Keratinocyte (primary cell): ENCODE measurements around the gene SUGCT. TPM values are rescaled to one million over a fixed set of nuclear protein-coding genes. Genes with fewer than 3 reads are reported as not detected.

Experiments used
- DNase-seq: peaks from one replicate; pipeline ENCODE4 v3.0.0-alpha.2; 2011; ENCODE audit warnings: low read depth, missing footprints, low spot score
- FAIRE-seq: peaks from 2 replicates; lab custom pipeline; 2011; peaks lifted over from hg19 to GRCh38; lab: Jason Lieb, UNC
- H2AFZ ChIP-seq: 2 replicates; pipeline ENCODE4 v1.6.0; 2012; ENCODE audit warnings: low read length, control low read depth, inconsistent platforms; ENCODE audit not compliant: control insufficient read depth
- H3K27ac ChIP-seq: 2 replicates; pipeline ENCODE4 v1.5.1; 2011; ENCODE audit warnings: low read length; ENCODE audit not compliant: control insufficient read depth, insufficient read depth
- H3K27me3 ChIP-seq: 3 replicates; pipeline ENCODE4 v1.6.0; 2011; ENCODE audit warnings: low read length; ENCODE audit not compliant: control insufficient read depth, insufficient read depth; ENCODE audit errors: extremely low read depth
- H3K36me3 ChIP-seq, 2 experiments: 2 replicates in 1 of 2; 3 replicates in 1 of 2; pipeline ENCODE4 v1.5.1; 2011; ENCODE audit warnings: low read length in 2 of 2, mild to moderate bottlenecking in 1 of 2; ENCODE audit not compliant: control insufficient read depth in 2 of 2, insufficient read depth in 2 of 2; ENCODE audit errors: extremely low read depth in 1 of 2
- H3K4me1 ChIP-seq: 3 replicates; pipeline ENCODE4 v1.5.1; 2011; ENCODE audit warnings: low read length; ENCODE audit not compliant: control insufficient read depth, insufficient read depth; ENCODE audit errors: extremely low read depth
- H3K4me2 ChIP-seq: 3 replicates; pipeline ENCODE4 v1.6.0; 2011; ENCODE audit warnings: low read depth, low read length; ENCODE audit not compliant: control insufficient read depth, insufficient read depth; ENCODE audit errors: extremely low read depth
- H3K4me3 ChIP-seq, 3 experiments: fragments of 200-600 bp in 1 of 3; sonication (generic) in 1 of 3; 2 replicates in 2 of 3; 3 replicates in 1 of 3; pipeline ENCODE4 v1.5.1; 2011 to 2016; ENCODE audit warnings: low read length in 3 of 3, mild to moderate bottlenecking in 3 of 3, control low read depth in 2 of 3, inconsistent platforms in 1 of 3, low read depth in 1 of 3, mixed read lengths in 1 of 3, mixed run types in 1 of 3, moderate library complexity in 1 of 3; ENCODE audit not compliant: control insufficient read depth in 2 of 3, insufficient read depth in 2 of 3; ENCODE audit errors: extremely low read depth in 1 of 3
- H3K79me2 ChIP-seq: 2 replicates; pipeline ENCODE4 v1.6.0; 2012; ENCODE audit warnings: low read length; ENCODE audit not compliant: control insufficient read depth, insufficient read depth
- H3K9ac ChIP-seq: 3 replicates; pipeline ENCODE4 v1.6.0; 2011; ENCODE audit warnings: low read length; ENCODE audit not compliant: control insufficient read depth, insufficient read depth; ENCODE audit errors: extremely low read depth
- H3K9me1 ChIP-seq: 3 replicates; pipeline ENCODE4 v1.6.0; 2011; ENCODE audit warnings: low read length; ENCODE audit not compliant: control insufficient read depth, insufficient read depth; ENCODE audit errors: extremely low read depth
- H3K9me3 ChIP-seq: 2 replicates; pipeline ENCODE4 v1.5.1; 2012; ENCODE audit warnings: low read depth, low read length; ENCODE audit not compliant: control insufficient read depth
- H4K20me1 ChIP-seq: 3 replicates; pipeline ENCODE4 v1.6.0; 2011; ENCODE audit warnings: low read length; ENCODE audit not compliant: control insufficient read depth, insufficient read depth; ENCODE audit errors: extremely low read depth
- EZH2 ChIP-seq: IDR thresholded peaks from one replicate; pipeline ENCODE4 v1.6.1; 2012; ENCODE audit warnings: inconsistent platforms, mild to moderate bottlenecking, low read length, moderate library complexity
- dilution Hi-C: fragments of 300-500 bp; cut with MboI; formaldehyde crosslinking; loops from one replicate; pipeline ENCODE4 v1.7.0; 2020; ENCODE audit warnings: low sequenced_read_pairs; ENCODE audit not compliant: extremely low pct_ligation_motif_present
- polyA plus RNA-seq, 5 experiments: library from polyadenylated mRNA; depleted of rRNA in 3 of 5; stranded (reverse) in 3 of 5; stranded (forward) in 1 of 5; unstranded in 1 of 5; fragments of >200 nt; gene quantifications; 1 replicate in 1 of 5; 2 replicates in 3 of 5; 3 replicates in 1 of 5; pipeline versions ENCODE4 v1.2.1 to v1.2.3, GENCODE V29; 2011 to 2012; ENCODE audit warnings: missing spikeins in 2 of 5, low read depth in 1 of 5, low replicate concordance in 1 of 5
- TF ChIP-seq, protein P1 (sequence below), 3 experiments: IDR thresholded peaks in 1 of 3; conservative IDR thresholded peaks in 1 of 3; optimal IDR thresholded peaks in 1 of 3; 2 replicates in 2 of 3; 3 replicates in 1 of 3; pipeline versions ENCODE3 to v1.5.1; 2011; ENCODE audit warnings: low read length in 3 of 3, mild to moderate bottlenecking in 3 of 3, moderate library complexity in 2 of 3, control low read depth in 1 of 3, inconsistent platforms in 1 of 3; ENCODE audit not compliant: insufficient read depth in 2 of 3; ENCODE audit errors: extremely low read depth in 1 of 3

The SUGCT gene
- polyA plus RNA-seq, 1 donor (not counting 4 experiments of a cell fraction or from before 2014, with no cell fraction given), result 134 TPM

DNA sequence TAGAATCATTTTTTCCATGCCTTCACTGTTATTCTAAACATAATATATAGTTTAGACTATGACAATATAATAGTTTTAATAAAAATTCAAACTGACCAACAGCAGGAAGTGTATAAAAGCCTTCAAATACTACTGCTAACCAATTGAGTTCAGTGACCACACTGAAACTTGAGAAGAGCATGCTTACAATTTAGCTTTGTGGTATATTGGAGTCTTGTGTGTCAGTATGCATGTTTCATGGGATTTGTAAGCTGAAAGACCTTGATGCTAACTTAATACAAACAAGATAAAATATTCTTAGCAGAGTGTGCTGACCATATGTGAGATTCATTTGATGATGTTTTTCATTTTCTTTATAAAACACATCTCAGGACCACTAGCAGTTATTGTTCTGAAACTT is 395.5 kb downstream of the SUGCT start:
- H3K9me3 ChIP-seq, result no peaks in the 10 kb centered on the region
- FAIRE-seq (no peak), DNase-seq (no peak)
- H3K27me3 ChIP-seq, result no peaks in the 10 kb centered on the region
- H3K4me3 ChIP-seq, result no peak overlapping the region
- no peaks in the 10 kb centered on the region for H3K79me2 ChIP-seq
- no peak overlapping the region for H2AFZ ChIP-seq
- H4K20me1 ChIP-seq, result no peaks in the 10 kb centered on the region
- H3K9me1 ChIP-seq, result no peaks in the 10 kb centered on the region
- no peak overlapping the region for H3K4me2 ChIP-seq
- dilution Hi-C loops, result no loop called here
- H3K4me1 ChIP-seq, result no peaks in the 10 kb centered on the region
- no peak overlapping the region for H3K27ac ChIP-seq
- no peak overlapping the region for H3K9ac ChIP-seq
- H3K36me3 ChIP-seq, result no peaks in the 10 kb centered on the region
- TF ChIP-seq, protein P1, sequence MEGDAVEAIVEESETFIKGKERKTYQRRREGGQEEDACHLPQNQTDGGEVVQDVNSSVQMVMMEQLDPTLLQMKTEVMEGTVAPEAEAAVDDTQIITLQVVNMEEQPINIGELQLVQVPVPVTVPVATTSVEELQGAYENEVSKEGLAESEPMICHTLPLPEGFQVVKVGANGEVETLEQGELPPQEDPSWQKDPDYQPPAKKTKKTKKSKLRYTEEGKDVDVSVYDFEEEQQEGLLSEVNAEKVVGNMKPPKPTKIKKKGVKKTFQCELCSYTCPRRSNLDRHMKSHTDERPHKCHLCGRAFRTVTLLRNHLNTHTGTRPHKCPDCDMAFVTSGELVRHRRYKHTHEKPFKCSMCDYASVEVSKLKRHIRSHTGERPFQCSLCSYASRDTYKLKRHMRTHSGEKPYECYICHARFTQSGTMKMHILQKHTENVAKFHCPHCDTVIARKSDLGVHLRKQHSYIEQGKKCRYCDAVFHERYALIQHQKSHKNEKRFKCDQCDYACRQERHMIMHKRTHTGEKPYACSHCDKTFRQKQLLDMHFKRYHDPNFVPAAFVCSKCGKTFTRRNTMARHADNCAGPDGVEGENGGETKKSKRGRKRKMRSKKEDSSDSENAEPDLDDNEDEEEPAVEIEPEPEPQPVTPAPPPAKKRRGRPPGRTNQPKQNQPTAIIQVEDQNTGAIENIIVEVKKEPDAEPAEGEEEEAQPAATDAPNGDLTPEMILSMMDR (optimal IDR thresholded peaks at IDR 0.05 in 1 of 3, IDR thresholded peaks at IDR 0.05 in 1 of 3, conservative IDR thresholded peaks at IDR 0.05 in 1 of 3; ENCODE audit: extremely low read depth in 1 of 3, insufficient read depth in 2 of 3, low read length in 3 of 3), result no peak
- no peak for TF ChIP-seq EZH2

DNA sequence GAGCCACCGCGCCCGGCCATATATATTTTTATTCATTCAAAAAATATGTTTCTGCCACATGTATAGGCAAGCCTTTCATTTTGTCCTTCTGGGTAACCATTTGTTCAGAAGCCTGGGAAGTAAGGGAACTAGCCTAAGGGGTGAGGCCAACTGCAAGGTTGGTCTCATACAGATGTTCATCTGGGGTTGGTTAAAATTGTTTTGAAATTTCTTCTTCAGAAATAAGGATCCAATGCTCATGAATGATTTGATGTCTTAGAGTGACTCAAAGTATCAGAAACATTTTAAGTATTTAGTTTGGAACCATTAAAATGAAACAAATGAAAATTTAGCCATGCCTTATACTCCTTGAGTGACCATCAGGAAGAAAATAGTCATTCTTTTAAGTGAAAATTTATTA is 397.2 kb downstream of the SUGCT start:
- Histone ChIP-seq H3K27ac (no peak overlapping the region), H3K9me3 (no peaks in the 10 kb centered on the region)
- dilution Hi-C loops, result no loop called here

More for the DNA sequence above, 397.2 kb downstream of the SUGCT start:
- H3K9me1 ChIP-seq, result no peaks in the 10 kb centered on the region
- no peak overlapping the region for H3K9ac ChIP-seq
- H3K4me2 ChIP-seq, result no peak overlapping the region
- H3K4me1 ChIP-seq, result no peaks in the 10 kb centered on the region
- no peak for FAIRE-seq
- no peak overlapping the region for H3K4me3 ChIP-seq
- no peak for TF ChIP-seq EZH2
- TF ChIP-seq, protein P1 (optimal IDR thresholded peaks at IDR 0.05 in 1 of 3, IDR thresholded peaks at IDR 0.05 in 1 of 3, conservative IDR thresholded peaks at IDR 0.05 in 1 of 3; ENCODE audit: extremely low read depth in 1 of 3, insufficient read depth in 2 of 3, low read length in 3 of 3), result no peak
- no peak for DNase-seq
- H2AFZ ChIP-seq, result no peak overlapping the region
- H3K27me3 ChIP-seq, result no peaks in the 10 kb centered on the region
- H3K36me3 ChIP-seq, result no peaks in the 10 kb centered on the region
- H3K79me2 ChIP-seq, result no peaks in the 10 kb centered on the region
- H4K20me1 ChIP-seq, result no peaks in the 10 kb centered on the region
